ENCODE measurements around the gene CCDC9. TPM values are rescaled to one million over a fixed set of nuclear protein-coding genes. Genes with fewer than 3 reads are reported as not detected.

The CCDC9 gene
- total and polyA plus RNA-seq, 2 of the 13 experiments (the other 11 are each of a cell fraction or from before 2014, with no cell fraction given) = 2.9 to 6.3 TPM

DNA sequence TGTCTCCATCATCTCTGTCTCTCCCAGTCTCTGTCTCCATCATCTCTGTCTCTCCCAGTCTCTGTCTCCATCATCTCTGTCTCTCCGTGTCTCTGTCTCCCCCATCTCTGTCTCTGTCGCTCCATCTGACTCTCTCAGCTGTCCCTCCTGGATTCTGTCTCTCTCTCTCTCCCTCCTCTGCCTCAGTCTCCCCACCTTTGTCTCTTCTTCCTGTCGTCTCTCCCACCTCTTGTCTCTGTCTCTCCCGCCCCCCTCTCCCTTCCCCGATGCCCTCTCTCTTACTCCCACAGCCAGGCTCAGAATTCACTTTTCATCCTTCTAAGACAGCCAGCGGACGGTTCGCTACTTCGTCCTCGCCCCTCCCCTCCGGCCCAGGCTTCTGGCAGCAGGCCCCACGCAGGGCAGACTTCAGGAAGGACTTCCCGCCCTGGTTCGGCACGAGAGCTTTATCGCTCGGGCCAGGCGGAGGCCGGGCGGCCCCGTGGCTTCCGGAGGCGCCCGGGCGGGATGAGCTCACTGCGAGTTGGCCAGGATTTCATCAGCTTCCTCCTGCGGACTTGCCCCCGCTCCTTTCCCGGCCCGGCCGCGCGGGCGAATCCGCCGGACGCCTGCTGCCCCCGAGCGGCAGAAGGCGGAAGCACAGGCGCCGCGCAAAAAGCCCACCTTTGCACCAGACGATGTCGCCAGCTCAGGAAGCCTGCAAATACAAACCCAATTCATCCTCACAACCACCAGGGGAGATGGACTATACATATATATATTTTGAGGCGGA, 12.4 kb upstream of the CCDC9 start (continued):
- TF ChIP-seq, protein P1, sequence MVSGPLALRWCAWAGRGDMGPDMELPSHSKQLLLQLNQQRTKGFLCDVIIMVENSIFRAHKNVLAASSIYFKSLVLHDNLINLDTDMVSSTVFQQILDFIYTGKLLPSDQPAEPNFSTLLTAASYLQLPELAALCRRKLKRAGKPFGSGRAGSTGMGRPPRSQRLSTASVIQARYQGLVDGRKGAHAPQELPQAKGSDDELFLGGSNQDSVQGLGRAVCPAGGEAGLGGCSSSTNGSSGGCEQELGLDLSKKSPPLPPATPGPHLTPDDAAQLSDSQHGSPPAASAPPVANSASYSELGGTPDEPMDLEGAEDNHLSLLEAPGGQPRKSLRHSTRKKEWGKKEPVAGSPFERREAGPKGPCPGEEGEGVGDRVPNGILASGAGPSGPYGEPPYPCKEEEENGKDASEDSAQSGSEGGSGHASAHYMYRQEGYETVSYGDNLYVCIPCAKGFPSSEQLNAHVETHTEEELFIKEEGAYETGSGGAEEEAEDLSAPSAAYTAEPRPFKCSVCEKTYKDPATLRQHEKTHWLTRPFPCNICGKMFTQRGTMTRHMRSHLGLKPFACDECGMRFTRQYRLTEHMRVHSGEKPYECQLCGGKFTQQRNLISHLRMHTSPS (CRISPR knock-in tag; IDR thresholded peaks at IDR 0.05; ENCODE audit: low read depth) = peak; percentile 71; the same call in 1 of the 2 replicates
- peak; percentile 82; the same call in 1 of the 2 replicates for TF ChIP-seq ZNF124 (CRISPR knock-in tag; IDR thresholded peaks at IDR 0.05)
- peak; percentile 91 for TF ChIP-seq SALL1 (CRISPR knock-in tag; IDR thresholded peaks at IDR 0.05)
- TF ChIP-seq, protein P2, sequence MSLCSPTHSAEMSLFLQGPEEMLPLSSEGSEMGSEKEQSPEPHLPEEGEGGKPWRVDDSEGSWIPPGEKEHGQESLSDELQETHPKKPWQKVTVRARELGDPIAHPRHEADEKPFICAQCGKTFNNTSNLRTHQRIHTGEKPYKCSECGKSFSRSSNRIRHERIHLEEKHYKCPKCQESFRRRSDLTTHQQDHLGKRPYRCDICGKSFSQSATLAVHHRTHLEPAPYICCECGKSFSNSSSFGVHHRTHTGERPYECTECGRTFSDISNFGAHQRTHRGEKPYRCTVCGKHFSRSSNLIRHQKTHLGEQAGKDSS (CRISPR knock-in tag; IDR thresholded peaks at IDR 0.05; ENCODE audit: borderline replicate concordance, low read depth) = no peak
- 0 out of 2 replicates have a peak, but pooled peaks have one; percentile 40 for TF ChIP-seq NKX3-1 (CRISPR knock-in tag; IDR thresholded peaks at IDR 0.05)
- TF ChIP-seq SMAD9 (CRISPR knock-in tag; IDR thresholded peaks at IDR 0.05) = peak; percentile 59; the same call in 1 of the 2 replicates
- TF ChIP-seq FIP1L1 (IDR thresholded peaks at IDR 0.05; ENCODE audit: borderline replicate concordance, insufficient read depth, low read depth, low read length) = no peak
- no peak for TF ChIP-seq SOX13 (IDR thresholded peaks at IDR 0.05)
- TF ChIP-seq SOX13 (CRISPR knock-in tag; conservative IDR thresholded peaks at IDR 0.05 in 1 of 2, IDR thresholded peaks at IDR 0.05 in 1 of 2) = peak in 1 of 2 experiments; percentile 54; a peak in 1 of 4 replicates
- 0 out of 2 replicates have a peak, but pooled peaks have one; percentile 48 for TF ChIP-seq KLF12 (CRISPR knock-in tag; IDR thresholded peaks at IDR 0.05; ENCODE audit: borderline replicate concordance)
- TF ChIP-seq SATB2 (CRISPR knock-in tag; IDR thresholded peaks at IDR 0.05) = 0 out of 2 replicates have a peak, but pooled peaks have one; percentile 43
- peak; percentile 83; the same call in 1 of the 2 replicates for TF ChIP-seq ZSCAN9 (CRISPR knock-in tag; IDR thresholded peaks at IDR 0.05; ENCODE audit: borderline replicate concordance)
- no peak for TF ChIP-seq CENPT (CRISPR knock-in tag; IDR thresholded peaks at IDR 0.05; ENCODE audit: low read depth)
- no peak for TF ChIP-seq TBL1XR1 (IDR thresholded peaks at IDR 0.05; ENCODE audit: borderline replicate concordance, low read length, partially characterized antibody)
- TF ChIP-seq DMAP1 (CRISPR knock-in tag; IDR thresholded peaks at IDR 0.05) = peak; percentile 86; the same call in 1 of the 2 replicates
- TF ChIP-seq ZBTB25 (CRISPR knock-in tag; IDR thresholded peaks at IDR 0.05) = peak; percentile 92
- no peak for TF ChIP-seq ZNF138 (CRISPR knock-in tag; IDR thresholded peaks at IDR 0.05; ENCODE audit: low read depth)
- TF ChIP-seq, protein P3, sequence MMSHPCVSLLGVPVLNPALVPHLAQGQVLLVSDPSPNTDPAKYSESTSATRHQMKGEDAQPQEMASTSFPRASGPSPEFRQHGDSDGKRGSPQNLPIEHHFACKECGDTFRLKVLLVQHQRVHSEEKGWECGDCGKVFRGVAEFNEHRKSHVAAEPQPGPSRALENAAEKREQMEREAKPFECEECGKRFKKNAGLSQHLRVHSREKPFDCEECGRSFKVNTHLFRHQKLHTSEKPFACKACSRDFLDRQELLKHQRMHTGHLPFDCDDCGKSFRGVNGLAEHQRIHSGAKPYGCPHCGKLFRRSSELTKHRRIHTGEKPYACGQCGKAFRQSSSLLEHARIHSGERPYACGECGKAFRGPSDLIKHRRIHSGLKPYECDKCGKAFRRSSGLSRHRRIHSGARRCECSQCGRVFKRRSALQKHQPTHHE (CRISPR knock-in tag; IDR thresholded peaks at IDR 0.05; ENCODE audit: borderline replicate concordance) = peak; percentile 96; the same call in 1 of the 2 replicates
- TF ChIP-seq NFE2L1 (CRISPR knock-in tag; IDR thresholded peaks at IDR 0.05; ENCODE audit: borderline replicate concordance) = no peak
- no peak for TF ChIP-seq TAF15 (IDR thresholded peaks at IDR 0.05; ENCODE audit: low read depth, low read length, poor library complexity, severe bottlenecking)
- peak; percentile 59; the same call in 1 of the 2 replicates for TF ChIP-seq ZNF768 (CRISPR knock-in tag; IDR thresholded peaks at IDR 0.05)
- TF ChIP-seq, protein P4, sequence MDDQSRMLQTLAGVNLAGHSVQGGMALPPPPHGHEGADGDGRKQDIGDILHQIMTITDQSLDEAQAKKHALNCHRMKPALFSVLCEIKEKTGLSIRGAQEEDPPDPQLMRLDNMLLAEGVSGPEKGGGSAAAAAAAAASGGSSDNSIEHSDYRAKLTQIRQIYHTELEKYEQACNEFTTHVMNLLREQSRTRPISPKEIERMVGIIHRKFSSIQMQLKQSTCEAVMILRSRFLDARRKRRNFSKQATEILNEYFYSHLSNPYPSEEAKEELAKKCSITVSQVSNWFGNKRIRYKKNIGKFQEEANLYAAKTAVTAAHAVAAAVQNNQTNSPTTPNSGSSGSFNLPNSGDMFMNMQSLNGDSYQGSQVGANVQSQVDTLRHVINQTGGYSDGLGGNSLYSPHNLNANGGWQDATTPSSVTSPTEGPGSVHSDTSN (CRISPR knock-in tag; IDR thresholded peaks at IDR 0.05; ENCODE audit: borderline replicate concordance) = 0 out of 2 replicates have a peak, but pooled peaks have one; percentile 22
- peak; percentile 94; the same call in 1 of the 2 replicates for TF ChIP-seq SNAI1 (CRISPR knock-in tag; IDR thresholded peaks at IDR 0.05; ENCODE audit: borderline replicate concordance)
